Calu3 (cell line): Measurements from ENCODE around the gene FAM53C. TPM values are rescaled to one million over a fixed set of nuclear protein-coding genes. Genes with fewer than 3 reads are reported as not detected.

Experiments
- Bru-seq: library from RNA; stranded (reverse); fragments of 400-500 nt; gene quantifications from one replicate; lab custom pipeline; 2021; lab: Mats Ljungman, UMichigan
- BruChase-seq, 2 experiments: library from RNA; stranded (reverse); fragments of 400-500 nt; gene quantifications; one replicate each; lab custom pipeline; 2021; lab: Mats Ljungman, UMichigan
- BruUV-seq: library from RNA; stranded (reverse); fragments of 400-500 nt; replicated peaks from 2 replicates; lab custom pipeline; 2021; lab: Mats Ljungman, UMichigan
- CTCF ChIA-PET: fragments of 300-600 bp; sonication (Branson Sonifier 250); formaldehyde crosslinking; loops from one replicate; lab custom pipeline; 2022; ENCODE audit warnings: antibody characterized with exemption; lab: Charles Lee
- DNase-seq: peaks from one replicate; pipeline ENCODE4 v3.0.0; 2022
- H3K27ac Mint-ChIP-seq: one replicate; pipeline ENCODE4 v1.8.0; 2022; ENCODE audit warnings: mixed read lengths; ENCODE audit not compliant: unreplicated experiment
- H3K27me3 Mint-ChIP-seq: one replicate; pipeline ENCODE4 v1.8.0; 2022; ENCODE audit warnings: mixed read lengths; ENCODE audit not compliant: unreplicated experiment
- H3K36me3 Mint-ChIP-seq: one replicate; pipeline ENCODE4 v1.8.0; 2022; ENCODE audit warnings: mild to moderate bottlenecking, moderate library complexity, mixed read lengths; ENCODE audit not compliant: insufficient read depth, unreplicated experiment
- H3K4me1 Mint-ChIP-seq: one replicate; pipeline ENCODE4 v1.8.0; 2022; ENCODE audit warnings: mild to moderate bottlenecking, low read depth, mixed read lengths; ENCODE audit not compliant: unreplicated experiment
- H3K4me3 Mint-ChIP-seq: one replicate; pipeline ENCODE4 v1.8.0; 2022; ENCODE audit warnings: mild to moderate bottlenecking, low read depth, moderate library complexity, mixed read lengths; ENCODE audit not compliant: unreplicated experiment
- H3K9me3 Mint-ChIP-seq: one replicate; pipeline ENCODE4 v1.8.0; 2022; ENCODE audit warnings: low read depth, mixed read lengths; ENCODE audit not compliant: unreplicated experiment
- CTCF ChIP-seq: fragments of 200-600 bp; IDR thresholded peaks from one replicate; pipeline ENCODE4 v1.8.0; 2022; ENCODE audit warnings: antibody characterized with exemption; ENCODE audit not compliant: unreplicated experiment
- intact Hi-C: fragments of 100-400 bp; cut with micrococcal nuclease; formaldehyde crosslinking; loops from one replicate; pipeline ENCODE4 v1.10.0; 2022; ENCODE audit not compliant: unreplicated experiment
- long read RNA-seq: library from polyadenylated mRNA; stranded (forward); transcript quantifications from one replicate; pipeline ENCODE4 v2.0.0, GENCODE V29; 2022
- total RNA-seq: library from RNA; stranded (reverse); gene quantifications from 2 replicates; pipeline ENCODE4 v1.2.3, GENCODE V29; 2022

The FAM53C gene
- 36.1 and 38.5 TPM in 2 replicates for total RNA-seq
- Bru-seq, nascent RNA, result percentile 84 among the genes with signal in this experiment
- percentile 82 among the genes with signal in this experiment for BruChase-seq, experiment 1, labeled RNA remaining after a 6-hour chase
- percentile 94 among the genes with signal in this experiment for BruChase-seq, experiment 2, labeled RNA remaining after a 2-hour chase
- long read RNA-seq, full-length matches to known transcripts, result 8 of 26 reads
- long read RNA-seq, partial matches to known transcripts, result 6 of 26 reads
- long read RNA-seq, other reads (novel, unspliced or antisense), result 12 of 26 reads

- Mint-ChIP-seq H3K27ac (peak within 1 kb of the TSS; percentile 99), H3K4me1 (peaks cover 10% of the 10 kb centered on the region), H3K4me3 (peak within 1 kb of the TSS; percentile 87), H3K27me3 (no peaks in the 10 kb centered on the region), H3K9me3 (no peaks in the 10 kb centered on the region), H3K36me3 (peaks cover 61% of the 10 kb centered on the region)
- TF ChIP-seq CTCF, result no peak
- intact Hi-C loops, result loop anchor here (5.0 kb wide), 1 partner anchor 116 kb away; no protein-coding TSS in a partner anchor
- CTCF ChIA-PET, result interaction anchor here (0.6 to 3.6 kb wide), 4 partner anchors 15 to 831 kb away, joined by 3 to 54 read pairs (median 4); partner anchors contain the start of gene KDM3B
- DNase-seq, result peak; percentile 97
- no TSS peak for BruUV-seq
These were observed at the start of gene FAM53C for GRCh38 chr5:138337685-138338410. Gene FAM53C (plus strand): TSS chr5:138338266. CDS start chr5:138341336, 3,070 bp downstream.

GRCh38 chr5:138289296-138289695 lies 48.8 kb upstream of the FAM53C start:
- H3K9me3 Mint-ChIP-seq, result no peaks in the 10 kb centered on the region
- no peaks in the 10 kb centered on the region for H3K36me3 Mint-ChIP-seq
- H3K4me3 Mint-ChIP-seq, result no peak overlapping the region
- DNase-seq, result no peak
- CTCF ChIA-PET, result no interaction called here
- intact Hi-C loops, result no loop called here
- BruUV-seq, result no TSS peak
- H3K4me1 Mint-ChIP-seq, result no peaks in the 10 kb centered on the region
- no peak overlapping the region for H3K27ac Mint-ChIP-seq
- H3K27me3 Mint-ChIP-seq, result no peaks in the 10 kb centered on the region
- no peak for TF ChIP-seq CTCF

- no peak for DNase-seq
- no TSS peak for BruUV-seq
- no peak overlapping the region for H3K27ac Mint-ChIP-seq
- no peak overlapping the region for H3K4me3 Mint-ChIP-seq
- no peak for TF ChIP-seq CTCF
- no peaks in the 10 kb centered on the region for H3K4me1 Mint-ChIP-seq
- H3K9me3 Mint-ChIP-seq, result no peaks in the 10 kb centered on the region
- H3K27me3 Mint-ChIP-seq, result no peaks in the 10 kb centered on the region
- intact Hi-C loops, result no loop called here
- no peaks in the 10 kb centered on the region for H3K36me3 Mint-ChIP-seq
- CTCF ChIA-PET, result no interaction called here
These were observed 34.7 kb upstream of the FAM53C start for GRCh38 chr5:138303372-138303771.

- Mint-ChIP-seq H3K4me1 (no peaks in the 10 kb centered on the region), H3K9me3 (no peaks in the 10 kb centered on the region), H3K27ac (no peak overlapping the region), H3K4me3 (no peak overlapping the region), H3K36me3 (no peaks in the 10 kb centered on the region), H3K27me3 (no peaks in the 10 kb centered on the region)
- no peak for TF ChIP-seq CTCF
- no TSS peak for BruUV-seq
- intact Hi-C loops, result no loop called here
- CTCF ChIA-PET, result interaction anchor here (0.6 kb wide), 1 partner anchor 12 kb away, joined by 3 read pairs; no protein-coding TSS in a partner anchor
- no peak for DNase-seq
These were observed 32.3 kb upstream of the FAM53C start for GRCh38 chr5:138305797-138306196.
